Body of pancreas (tissue), 4 donors: ENCODE results near the gene C14orf93. TPM values are rescaled to one million over a fixed set of nuclear protein-coding genes. Genes with fewer than 3 reads are reported as not detected.
A peak's percentile ranks its signal among the peaks of the same experiment; 100 is the strongest.

Experiments
- ATAC-seq: fragments of 150-250 bp; one replicate; pipeline ENCODE4 v1.9.1; 2016
- DNase-seq, 4 donors: peaks; one replicate each; pipeline ENCODE4 v3.0.0-alpha.2; 2019
- H3K27ac ChIP-seq, 4 donors: fragments of 200-600 bp; sonication (generic); 1 replicate in 3 of 4; 2 replicates in 1 of 4; pipeline versions ENCODE4 v1.5.1 to v1.6.1; 2016 to 2019; ENCODE audit warnings: mild to moderate bottlenecking in 1 of 4, mixed read lengths in 1 of 4, moderate library complexity in 1 of 4
- H3K27me3 ChIP-seq, 2 donors: fragments of 200-600 bp; sonication (generic); one replicate each; pipeline ENCODE4 v1.6.0; 2016; ENCODE audit warnings: mild to moderate bottlenecking in 1 of 2
- H3K36me3 ChIP-seq, 2 donors: fragments of 200-600 bp; sonication (generic); replicated peaks in 1 of 2; 2 replicates each; pipeline ENCODE4 v1.5.1; 2016; ENCODE audit warnings: low read depth in 2 of 2; ENCODE audit not compliant: insufficient read depth in 1 of 2
- H3K4me1 ChIP-seq: fragments of 200-600 bp; sonication (generic); one replicate; pipeline ENCODE4 v1.6.0; 2016
- H3K4me3 ChIP-seq, 2 donors: fragments of 200-600 bp; sonication (generic); 1 replicate in 1 of 2; 2 replicates in 1 of 2; pipeline ENCODE4 v1.5.1; 2016 to 2019
- H3K9me3 ChIP-seq, 3 donors: fragments of 200-600 bp; sonication (generic); 1 replicate in 2 of 3; 2 replicates in 1 of 3; pipeline ENCODE4 v1.5.1; 2016
- POLR2A ChIP-seq, 3 donors: fragments of 450-650 bp; IDR thresholded peaks; one replicate each; pipeline ENCODE4 v1.6.1; 2016; ENCODE audit warnings: antibody characterized with exemption in 3 of 3, mild to moderate bottlenecking in 2 of 3
- WGBS, 2 donors: methylation state at CpG; one replicate each; pipeline ENCODE4 v1.1.5; 2017; 5-methylcytosine and 5-hydroxymethylcytosine counted together
- intact Hi-C: fragments of 100-400 bp; cut with DNase I; formaldehyde crosslinking; loops from one replicate; pipeline ENCODE4 v1.15.1; 2023
- total RNA-seq, 2 donors: library from RNA; depleted of rRNA; stranded (reverse); fragments of >200 nt; gene quantifications; one replicate each; pipeline ENCODE4 v1.1.0, GENCODE V29; 2016
- TF ChIP-seq, protein P1 (sequence below), 7 experiments: fragments of 450-650 bp in 4 of 7; fragments of 200-600 bp in 3 of 7; sonication (generic) in 3 of 7; IDR thresholded peaks; one replicate each; pipeline ENCODE4 v1.5.1; 2016 to 2019; ENCODE audit warnings: antibody characterized with exemption in 7 of 7

The C14orf93 gene
- total RNA-seq, 2 donors from 2014 or later: 4.0 to 11.2 TPM

DNA sequence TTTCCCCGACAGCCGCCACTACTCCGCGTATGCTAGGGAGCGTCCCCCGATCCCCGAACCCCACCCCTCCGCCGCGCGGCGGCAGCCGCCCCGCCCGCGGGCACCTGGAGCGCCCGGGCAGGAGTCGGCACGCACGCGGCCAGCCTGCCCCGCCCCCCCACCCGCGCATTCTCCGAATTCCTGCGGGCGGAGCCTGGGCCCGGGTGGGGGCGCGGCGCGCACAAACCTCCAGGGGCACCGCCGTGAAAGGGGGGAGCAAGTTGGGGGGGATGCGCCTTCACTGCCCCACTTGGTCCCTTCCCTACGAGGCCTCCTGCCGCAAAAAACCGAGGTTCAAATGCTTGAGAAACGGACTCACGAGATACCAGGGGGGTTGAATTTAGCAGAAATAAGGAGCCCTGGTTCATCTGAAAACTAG lies 29.3 kb downstream of the C14orf93 start:
- intact Hi-C loops: no loop called here
- H3K4me3 ChIP-seq: no peak overlapping the region
- H3K27me3 ChIP-seq: no peaks in the 10 kb centered on the region
- H3K9me3 ChIP-seq: no peaks in the 10 kb centered on the region
- no peaks in the 10 kb centered on the region for H3K36me3 ChIP-seq
- ATAC-seq (peak; percentile 33), DNase-seq (peak; percentile 38 to 64 (median 56))
- TF ChIP-seq, protein P1, sequence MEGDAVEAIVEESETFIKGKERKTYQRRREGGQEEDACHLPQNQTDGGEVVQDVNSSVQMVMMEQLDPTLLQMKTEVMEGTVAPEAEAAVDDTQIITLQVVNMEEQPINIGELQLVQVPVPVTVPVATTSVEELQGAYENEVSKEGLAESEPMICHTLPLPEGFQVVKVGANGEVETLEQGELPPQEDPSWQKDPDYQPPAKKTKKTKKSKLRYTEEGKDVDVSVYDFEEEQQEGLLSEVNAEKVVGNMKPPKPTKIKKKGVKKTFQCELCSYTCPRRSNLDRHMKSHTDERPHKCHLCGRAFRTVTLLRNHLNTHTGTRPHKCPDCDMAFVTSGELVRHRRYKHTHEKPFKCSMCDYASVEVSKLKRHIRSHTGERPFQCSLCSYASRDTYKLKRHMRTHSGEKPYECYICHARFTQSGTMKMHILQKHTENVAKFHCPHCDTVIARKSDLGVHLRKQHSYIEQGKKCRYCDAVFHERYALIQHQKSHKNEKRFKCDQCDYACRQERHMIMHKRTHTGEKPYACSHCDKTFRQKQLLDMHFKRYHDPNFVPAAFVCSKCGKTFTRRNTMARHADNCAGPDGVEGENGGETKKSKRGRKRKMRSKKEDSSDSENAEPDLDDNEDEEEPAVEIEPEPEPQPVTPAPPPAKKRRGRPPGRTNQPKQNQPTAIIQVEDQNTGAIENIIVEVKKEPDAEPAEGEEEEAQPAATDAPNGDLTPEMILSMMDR (IDR thresholded peaks at IDR 0.05): no peak
- TF ChIP-seq POLR2A (IDR thresholded peaks at IDR 0.05): peak; percentile 38 to 56 (median 47)
- peaks cover 71% of the 10 kb centered on the region for H3K4me1 ChIP-seq
- 1 to 10% methylated on average over 6 to 28 of the region's 41 CpGs for WGBS, 2 donors
- H3K27ac ChIP-seq: peak overlapping the region; percentile 66 to 91 (median 87)

DNA sequence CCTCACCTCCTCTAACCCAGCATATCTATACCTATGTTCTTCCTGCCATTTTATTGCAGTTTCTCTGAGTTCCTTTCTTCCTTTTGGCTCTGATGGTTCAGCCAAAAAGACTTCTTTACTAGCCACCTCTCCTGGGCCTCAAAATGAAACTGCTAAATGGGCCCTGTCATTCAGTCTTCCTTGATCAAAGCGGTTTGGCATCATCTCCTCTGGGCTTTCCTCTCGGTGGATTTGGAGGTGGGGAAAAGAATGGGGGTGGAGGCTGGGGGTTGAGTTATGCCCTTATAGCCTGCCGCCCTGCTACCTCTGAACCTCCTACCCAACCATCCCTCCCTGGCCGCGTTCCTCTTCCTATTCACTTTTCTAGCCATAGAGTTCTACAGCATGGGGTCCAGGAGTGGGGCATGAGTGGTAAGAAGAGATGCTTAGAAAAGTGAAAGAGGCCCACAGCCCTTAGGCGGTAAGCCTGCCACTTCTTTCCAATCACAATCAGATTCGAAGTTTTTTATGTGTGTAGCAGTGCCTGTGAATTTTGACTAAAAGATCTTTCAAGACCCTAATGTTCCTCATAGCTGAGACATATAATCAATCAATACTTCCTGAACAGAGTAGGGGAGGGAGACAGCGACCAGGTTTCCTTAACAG lies 30.1 kb downstream of the C14orf93 start:
- intact Hi-C loops: no loop called here
- ATAC-seq (no peak), DNase-seq (no peak)
- Histone ChIP-seq H3K4me1 (peaks cover 71% of the 10 kb centered on the region), H3K27ac (peak overlapping the region; percentile 66 to 91 (median 87)), H3K4me3 (no peak overlapping the region), H3K27me3 (no peaks in the 10 kb centered on the region), H3K36me3 (no peaks in the 10 kb centered on the region), H3K9me3 (no peaks in the 10 kb centered on the region)
- WGBS, 2 donors: 56 to 66% methylated on average over 8 of the region's 8 CpGs
- no peak for TF ChIP-seq POLR2A (IDR thresholded peaks at IDR 0.05)
- TF ChIP-seq, protein P1 (IDR thresholded peaks at IDR 0.05): no peak

DNA sequence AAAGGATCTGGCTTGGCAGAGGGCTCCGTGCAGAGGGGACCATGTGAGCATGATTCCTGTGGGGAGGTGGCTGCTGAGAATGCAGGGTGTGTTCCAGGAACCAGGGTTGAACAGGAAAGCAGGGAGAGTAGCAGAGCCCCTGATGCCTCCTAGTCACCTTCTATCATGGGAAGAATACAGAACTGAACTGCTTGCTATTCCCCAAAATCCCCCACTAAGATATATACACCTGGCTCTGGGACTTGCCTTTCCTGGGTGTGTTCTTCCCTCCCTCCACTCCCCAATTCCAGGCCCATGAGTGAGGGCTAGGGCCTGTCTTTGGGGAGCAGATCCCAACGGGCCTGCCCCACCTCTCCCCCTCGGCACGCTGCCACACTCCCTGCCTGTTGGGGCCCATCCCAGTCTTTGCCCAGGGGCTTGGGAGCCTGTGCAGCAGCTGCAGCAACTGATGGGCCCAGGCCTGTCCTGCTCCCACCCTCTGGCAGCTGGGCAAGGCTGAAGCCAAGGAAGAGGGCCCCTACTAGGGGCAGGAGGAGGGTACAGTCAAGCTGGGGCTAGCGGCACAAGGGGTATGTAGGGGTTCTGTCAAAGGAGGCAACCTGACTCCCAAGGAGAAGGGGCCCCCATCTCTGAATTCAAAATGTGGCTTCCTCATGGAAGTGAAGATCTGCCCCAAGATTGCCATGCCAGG lies 30.8 kb downstream of the C14orf93 start:
- DNase-seq (no peak), ATAC-seq (no peak)
- H3K9me3 ChIP-seq: no peaks in the 10 kb centered on the region
- WGBS, 2 donors: 39 to 67% methylated on average over 4 to 5 of the region's 5 CpGs
- no peaks in the 10 kb centered on the region for H3K36me3 ChIP-seq
- no peaks in the 10 kb centered on the region for H3K27me3 ChIP-seq
- no peak for TF ChIP-seq POLR2A (IDR thresholded peaks at IDR 0.05)
- TF ChIP-seq, protein P1 (IDR thresholded peaks at IDR 0.05): no peak
- peaks cover 73% of the 10 kb centered on the region for H3K4me1 ChIP-seq
- intact Hi-C loops: no loop called here
- peak overlapping the region; percentile 66 to 91 (median 87) for H3K27ac ChIP-seq
- no peak overlapping the region for H3K4me3 ChIP-seq

DNA sequence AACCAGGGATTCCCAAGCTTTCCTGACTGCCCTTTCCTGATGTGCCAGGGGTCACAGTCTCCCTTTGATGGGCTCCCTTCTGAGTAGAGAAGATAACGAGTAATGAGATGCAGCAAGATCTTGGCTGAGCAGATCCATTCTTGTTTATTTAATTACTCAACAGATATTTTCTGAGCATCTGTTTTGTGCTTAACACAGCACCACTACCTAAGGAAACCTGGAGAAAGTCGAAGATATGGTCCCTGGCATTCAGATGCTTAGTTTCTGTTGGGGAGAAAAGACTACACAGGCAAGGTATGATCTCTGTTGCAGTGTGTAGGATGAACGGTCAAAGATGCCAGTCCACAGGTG lies 31.5 kb downstream of the C14orf93 start:
- peaks cover 76% of the 10 kb centered on the region for H3K4me1 ChIP-seq
- peak overlapping the region; percentile 66 to 91 (median 87) for H3K27ac ChIP-seq
- H3K36me3 ChIP-seq: no peaks in the 10 kb centered on the region
- ATAC-seq (no peak), DNase-seq (no peak)
- intact Hi-C loops: no loop called here
- WGBS, 2 donors: 42 to 62% methylated on average over 3 of the region's 3 CpGs
- H3K9me3 ChIP-seq: no peaks in the 10 kb centered on the region
- H3K27me3 ChIP-seq: no peaks in the 10 kb centered on the region
- TF ChIP-seq, protein P1 (IDR thresholded peaks at IDR 0.05): no peak
- TF ChIP-seq POLR2A (IDR thresholded peaks at IDR 0.05): no peak
- no peak overlapping the region for H3K4me3 ChIP-seq
